Cardiac fibroblast (primary cell): Measurements from ENCODE around the gene TMEFF1.

Experiments used
- DNase-seq, 2 donors: peaks; one replicate each; pipeline versions ENCODE4 v3.0.0 to v3.0.0-alpha.2; 2010; ENCODE audit warnings: low read depth in 2 of 2
- H3K4me3 ChIP-seq, 2 donors: replicated peaks in 1 of 2; 1 replicate in 1 of 2; 2 replicates in 1 of 2; pipeline ENCODE4 v1.5.1; 2011; ENCODE audit warnings: low read depth in 2 of 2, low read length in 2 of 2, mild to moderate bottlenecking in 2 of 2, moderate library complexity in 1 of 2
- TF ChIP-seq, protein P1 (sequence below): IDR thresholded peaks from one replicate; pipeline ENCODE4 v1.5.1; 2011; ENCODE audit warnings: low read depth, mild to moderate bottlenecking, low read length, inconsistent platforms

TMEFF1 gene

DNA sequence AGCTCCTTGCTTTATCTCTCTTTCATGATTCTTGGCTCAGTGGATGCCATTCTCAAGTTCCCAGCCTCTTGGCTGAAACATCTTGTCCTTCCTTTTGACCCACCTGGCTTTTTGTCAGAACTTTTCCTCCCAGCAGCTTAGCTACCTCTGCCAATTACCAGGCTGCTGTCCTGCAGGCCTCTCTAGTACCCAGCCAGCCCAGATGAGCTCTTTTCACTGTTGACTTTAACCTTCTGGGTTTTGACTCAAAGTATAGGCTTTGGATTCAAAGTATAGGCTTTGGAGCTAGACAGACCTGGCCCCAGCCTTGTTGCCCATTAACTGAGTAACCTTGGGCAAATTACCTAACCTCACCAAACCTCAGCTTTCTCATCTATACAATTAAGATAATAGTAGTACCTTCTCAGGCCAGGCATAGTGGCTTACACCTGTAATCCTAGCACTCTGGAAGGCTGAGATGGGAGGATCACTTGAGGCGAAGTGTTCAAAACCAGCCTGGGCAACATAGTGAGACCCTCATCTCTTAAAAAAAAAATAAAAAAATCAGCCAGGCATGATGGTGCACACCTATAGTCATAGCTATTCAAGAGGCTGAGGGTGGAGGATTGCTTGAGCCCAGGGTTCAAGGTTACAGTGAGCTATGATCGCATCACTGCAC, 6.6 kb upstream of the TMEFF1 start:
- TF ChIP-seq, protein P1, sequence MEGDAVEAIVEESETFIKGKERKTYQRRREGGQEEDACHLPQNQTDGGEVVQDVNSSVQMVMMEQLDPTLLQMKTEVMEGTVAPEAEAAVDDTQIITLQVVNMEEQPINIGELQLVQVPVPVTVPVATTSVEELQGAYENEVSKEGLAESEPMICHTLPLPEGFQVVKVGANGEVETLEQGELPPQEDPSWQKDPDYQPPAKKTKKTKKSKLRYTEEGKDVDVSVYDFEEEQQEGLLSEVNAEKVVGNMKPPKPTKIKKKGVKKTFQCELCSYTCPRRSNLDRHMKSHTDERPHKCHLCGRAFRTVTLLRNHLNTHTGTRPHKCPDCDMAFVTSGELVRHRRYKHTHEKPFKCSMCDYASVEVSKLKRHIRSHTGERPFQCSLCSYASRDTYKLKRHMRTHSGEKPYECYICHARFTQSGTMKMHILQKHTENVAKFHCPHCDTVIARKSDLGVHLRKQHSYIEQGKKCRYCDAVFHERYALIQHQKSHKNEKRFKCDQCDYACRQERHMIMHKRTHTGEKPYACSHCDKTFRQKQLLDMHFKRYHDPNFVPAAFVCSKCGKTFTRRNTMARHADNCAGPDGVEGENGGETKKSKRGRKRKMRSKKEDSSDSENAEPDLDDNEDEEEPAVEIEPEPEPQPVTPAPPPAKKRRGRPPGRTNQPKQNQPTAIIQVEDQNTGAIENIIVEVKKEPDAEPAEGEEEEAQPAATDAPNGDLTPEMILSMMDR = no peak
- peak in 1 of 2 donors; percentile 55 for DNase-seq
- H3K4me3 ChIP-seq = no peak overlapping the region

DNA sequence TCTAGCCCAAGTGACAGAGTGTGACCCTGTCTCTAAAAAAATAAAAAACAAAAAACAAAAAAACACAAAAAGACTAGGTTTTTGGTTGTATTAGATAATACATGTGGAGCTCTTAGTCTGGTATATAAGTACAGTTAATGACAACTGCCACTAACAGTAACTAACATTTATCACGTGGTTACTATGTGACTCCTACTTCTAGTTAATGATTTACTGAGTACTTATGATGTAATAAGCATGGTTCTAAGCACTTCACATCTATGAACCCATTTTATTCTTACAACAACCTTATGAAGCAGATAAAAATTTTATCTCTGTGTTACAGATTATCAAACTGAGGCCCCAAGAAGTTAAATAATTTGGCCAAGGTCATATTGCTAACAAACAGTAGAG, 6.1 kb upstream of the TMEFF1 start:
- no peak for DNase-seq
- TF ChIP-seq, protein P1 = no peak
- H3K4me3 ChIP-seq = no peak overlapping the region

DNA sequence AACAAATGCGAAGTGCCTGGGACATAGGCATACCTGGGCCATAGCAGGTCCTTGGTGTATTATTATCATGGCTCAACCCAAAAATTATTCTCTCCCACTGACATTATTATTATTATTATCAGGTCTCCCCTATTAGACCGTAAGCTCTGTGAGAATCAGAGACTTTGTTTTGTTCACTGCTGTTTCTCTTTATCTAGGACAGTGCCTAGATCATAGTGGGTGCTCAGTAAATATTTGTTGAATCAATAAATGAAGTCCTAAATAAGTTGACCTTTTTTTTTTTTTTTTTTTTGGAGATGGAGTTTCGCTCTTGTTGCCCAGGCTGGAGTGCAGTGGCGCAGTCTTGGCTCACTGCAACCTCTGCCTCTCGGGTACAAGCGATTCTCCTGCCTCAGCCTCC, 4.9 kb upstream of the TMEFF1 start:
- H3K4me3 ChIP-seq = no peak overlapping the region
- DNase-seq = no peak
- TF ChIP-seq, protein P1 = no peak

DNA sequence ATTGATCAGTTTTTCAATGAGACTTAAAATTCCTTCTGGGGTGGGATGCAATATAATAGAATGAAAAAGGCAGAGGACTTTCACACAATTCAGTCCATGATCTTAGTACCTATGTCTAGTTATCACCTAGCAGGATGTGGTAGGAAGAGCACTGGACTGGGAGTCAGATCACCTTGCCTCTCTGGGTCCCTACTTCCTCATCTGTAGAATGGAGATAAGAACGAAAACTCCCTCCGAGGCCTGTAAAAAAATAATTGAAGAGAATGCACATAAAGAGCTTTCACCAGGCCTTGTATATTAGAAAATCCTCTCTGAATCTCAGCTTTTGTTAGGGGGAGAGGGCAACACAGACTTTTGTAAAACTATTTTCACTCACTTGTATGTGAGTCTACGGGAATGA, 681 bp upstream of the TMEFF1 start:
- TF ChIP-seq, protein P1 = no peak
- H3K4me3 ChIP-seq = no peak overlapping the region
- DNase-seq = no peak

DNA sequence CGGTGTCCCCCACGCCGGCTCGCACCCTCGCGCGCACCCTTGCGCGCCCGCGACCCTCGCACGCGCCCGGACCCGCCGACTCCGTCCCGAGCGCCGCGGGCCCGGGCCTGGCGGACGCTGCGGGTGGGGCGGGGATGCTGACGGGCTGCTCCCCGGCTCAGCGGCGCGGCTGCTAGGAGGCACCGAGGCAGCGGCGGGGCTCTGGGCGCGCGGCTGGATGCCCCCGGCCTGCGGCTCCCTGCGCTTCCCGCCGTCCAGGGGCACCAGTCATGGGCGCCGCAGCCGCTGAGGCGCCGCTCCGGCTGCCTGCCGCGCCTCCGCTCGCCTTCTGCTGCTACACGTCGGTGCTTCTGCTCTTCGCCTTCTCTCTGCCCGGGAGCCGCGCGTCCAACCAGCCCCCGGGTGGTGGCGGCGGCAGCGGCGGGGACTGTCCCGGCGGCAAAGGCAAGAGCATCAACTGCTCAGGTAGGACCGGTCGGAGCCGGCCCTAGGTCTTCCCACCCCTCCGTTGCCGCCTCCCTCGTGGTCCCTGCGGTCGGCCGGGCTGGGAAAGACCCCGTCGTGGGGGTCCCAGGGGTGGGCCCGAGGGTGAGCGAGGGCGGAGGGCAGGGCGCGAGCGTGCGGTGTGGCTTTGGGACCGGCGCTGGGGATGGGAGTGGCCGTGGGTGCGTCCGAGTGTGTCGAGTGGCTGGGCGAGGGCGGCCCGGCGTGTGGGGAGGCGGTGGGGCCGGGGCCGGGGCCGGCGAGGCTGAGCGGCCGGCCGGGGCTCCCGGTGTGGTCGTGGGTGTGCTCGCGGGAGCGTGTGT, 530 bp downstream of the TMEFF1 start:
- peak; percentile 22 to 35 for DNase-seq
- TF ChIP-seq, protein P1 = no peak
- peak overlapping the region; percentile 62 for H3K4me3 ChIP-seq

DNA sequence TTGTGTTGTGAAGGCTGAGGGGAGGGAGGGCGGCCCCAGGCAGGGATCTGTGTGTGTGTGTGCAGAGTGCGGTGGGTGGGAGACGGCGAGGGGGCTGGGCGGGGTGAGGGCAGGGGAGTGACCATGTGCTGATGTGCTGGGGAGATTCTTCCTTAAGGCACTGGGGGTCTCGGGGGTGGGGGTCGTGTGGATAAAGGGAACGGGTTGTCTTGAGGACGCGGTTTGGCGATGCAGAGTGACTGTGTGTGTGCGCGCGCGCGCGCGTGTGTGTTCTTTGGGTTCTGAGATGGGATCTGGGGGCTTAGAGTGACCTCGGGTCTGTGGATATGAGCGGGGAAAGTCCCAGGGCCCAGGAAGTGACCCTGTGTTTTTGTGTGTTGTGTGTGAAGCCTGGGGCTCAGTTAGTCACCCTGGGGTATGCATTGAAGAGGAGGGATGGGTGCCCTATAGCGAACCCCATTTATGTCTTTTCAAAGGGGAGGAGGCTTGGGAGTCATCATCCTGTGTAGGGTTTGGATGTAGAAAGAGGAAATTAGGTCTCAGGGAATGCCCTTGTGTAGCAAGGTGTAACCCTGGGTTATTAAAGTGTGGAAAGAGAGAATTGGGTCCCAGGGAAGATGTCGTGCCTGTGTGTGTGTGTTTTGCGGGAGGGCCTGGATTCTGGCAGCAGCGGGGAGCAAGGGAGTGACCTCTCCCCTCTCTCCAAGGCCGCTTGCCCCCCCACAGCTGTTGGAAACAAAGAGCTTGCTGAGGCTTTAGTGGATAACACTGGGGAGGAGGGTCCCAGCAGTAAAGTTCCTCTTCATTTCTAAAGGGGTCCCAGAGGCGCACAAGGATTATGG, 1.4 kb downstream of the TMEFF1 start:
- TF ChIP-seq, protein P1 = no peak
- peak overlapping the region; percentile 62 for H3K4me3 ChIP-seq
- DNase-seq = no peak
